SH-SY5Y (cell line): ENCODE measurements around the gene HTRA2.

Experiments
- GATA2 ChIP-seq: IDR thresholded peaks from 2 replicates; pipeline ENCODE4 v1.6.1; 2011; ENCODE audit warnings: mild to moderate bottlenecking, low read depth, low read length
- GATA3 ChIP-seq: IDR thresholded peaks from 2 replicates; pipeline ENCODE4 v1.6.1; 2011; ENCODE audit warnings: low read depth, mild to moderate bottlenecking, low read length, moderate library complexity

DNA sequence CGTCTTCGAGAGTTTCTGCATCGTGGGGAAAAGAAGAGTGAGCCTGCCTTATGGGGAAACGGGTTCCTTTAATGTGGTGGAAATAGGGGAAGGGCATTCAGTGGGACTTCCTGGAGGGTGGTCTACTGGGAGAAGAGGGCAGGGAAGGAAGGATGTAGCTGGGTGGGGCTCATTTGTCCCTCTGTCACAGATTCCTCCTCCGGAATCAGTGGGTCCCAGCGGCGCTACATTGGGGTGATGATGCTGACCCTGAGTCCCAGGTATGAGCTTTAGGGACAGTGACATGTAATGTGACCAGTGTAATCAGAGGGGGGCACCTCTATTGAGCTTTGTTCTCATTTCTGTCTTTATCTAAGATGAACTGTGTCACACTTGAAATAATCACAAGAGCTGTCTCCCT, 1.9 kb downstream of the HTRA2 start:
- TF ChIP-seq GATA3 (no peak), GATA2 (no peak)
